H4 (cell line): ENCODE data around the gene ACTN1. TPM values are rescaled to one million over a fixed set of nuclear protein-coding genes. Genes with fewer than 3 reads are reported as not detected.

Source experiments
- DNase-seq: peaks from one replicate; pipeline ENCODE4 v3.0.0-alpha.2; 2015; ENCODE audit warnings: low spot score
- total RNA-seq: library from RNA; depleted of rRNA; stranded (reverse); fragments of >200 nt; shearing (Covaris generic); gene quantifications from 2 replicates; pipeline ENCODE4 v1.2.3, GENCODE V29; 2014

ACTN1 gene
- total RNA-seq, 1 experiment from 2014 or later = 127 TPM

DNA sequence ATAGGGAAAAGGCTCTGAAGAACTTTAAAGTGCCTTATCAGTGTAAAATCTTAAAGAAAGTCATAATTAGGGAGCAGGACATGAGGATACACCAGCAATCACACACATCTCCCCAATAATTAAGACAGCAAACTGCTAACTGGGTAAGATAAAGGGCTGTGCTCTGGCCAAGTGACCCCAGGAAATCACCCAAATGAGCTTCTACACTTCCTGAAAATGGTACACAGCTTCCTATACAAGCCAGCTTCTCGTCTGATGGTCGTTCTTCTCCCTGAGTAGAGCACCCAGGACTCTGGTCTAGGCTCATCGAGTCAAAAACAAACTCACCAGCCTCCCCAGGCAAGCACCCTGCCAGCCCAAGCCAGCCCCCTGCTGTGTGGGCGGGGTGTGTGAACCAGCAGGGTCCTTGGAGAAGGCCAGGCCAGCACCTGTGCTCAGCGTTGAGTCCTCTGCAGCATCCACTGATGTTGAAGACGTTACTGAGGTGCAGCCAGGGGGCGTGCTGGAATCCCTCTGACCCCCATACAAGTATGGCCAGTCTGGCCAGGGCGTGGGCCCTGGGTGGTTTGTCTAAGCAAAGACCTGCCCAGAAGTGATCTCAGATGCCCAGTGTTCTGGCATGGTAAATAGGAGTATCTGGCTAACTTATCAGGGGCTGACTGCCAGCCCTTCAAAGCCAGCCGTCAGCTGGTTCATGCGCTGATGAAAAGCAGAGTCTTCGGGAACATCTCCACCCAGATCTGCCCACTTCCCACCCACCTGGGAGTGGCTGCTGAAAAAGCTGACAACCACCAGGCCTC is 41.4 kb downstream of the ACTN1 start:
- no peak for DNase-seq

- no peak for DNase-seq
Observed at GRCh38 chr14:68936980-68937379, 42.1 kb downstream of the ACTN1 start.

- no peak for DNase-seq
Observed at GRCh38 chr14:68936476-68936875, 42.6 kb downstream of the ACTN1 start.

DNA sequence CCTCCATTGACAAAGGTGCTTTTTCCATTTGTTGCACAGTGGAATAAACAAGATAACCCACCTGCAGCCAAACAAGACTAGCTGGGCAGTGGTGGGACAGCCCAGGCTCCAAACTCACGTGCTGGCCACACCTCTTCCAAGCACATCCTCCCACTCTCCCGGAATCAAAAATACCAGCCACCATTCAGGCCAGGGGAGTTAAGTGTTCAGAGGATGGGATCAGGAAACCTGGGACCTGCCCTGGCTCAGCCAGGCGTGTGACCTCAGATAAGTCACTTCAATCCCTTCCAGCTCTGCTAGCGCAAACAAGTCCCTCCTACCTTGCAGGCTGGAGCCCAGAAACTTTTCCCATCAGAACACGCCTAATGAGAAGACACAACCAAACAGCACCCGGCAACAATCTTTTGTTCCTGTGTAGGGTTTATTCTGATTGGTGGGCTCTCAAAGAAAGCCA is 43.3 kb downstream of the ACTN1 start:
- no peak for DNase-seq

GRCh38 chr14:68934066-68934465 is 45.0 kb downstream of the ACTN1 start:
- no peak for DNase-seq

DNA sequence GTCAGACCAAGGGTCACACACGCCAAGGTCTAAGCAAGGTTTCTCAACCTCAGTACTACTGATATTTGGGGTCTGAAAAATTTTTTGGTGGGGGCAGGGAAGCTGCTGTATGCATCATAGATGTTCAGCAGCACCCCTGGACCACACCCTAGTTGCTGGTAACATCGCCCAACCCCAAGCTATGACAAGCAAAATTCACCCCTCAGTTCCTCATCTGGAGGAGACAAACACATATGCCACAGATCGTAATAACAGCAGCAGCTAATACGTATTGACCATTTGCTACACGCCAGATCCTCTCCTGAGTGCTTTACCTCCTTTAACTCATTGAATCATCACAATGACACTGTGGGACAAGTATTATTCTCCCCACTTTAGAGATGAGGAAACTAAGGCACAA is 46.4 kb downstream of the ACTN1 start:
- DNase-seq = no peak

DNA sequence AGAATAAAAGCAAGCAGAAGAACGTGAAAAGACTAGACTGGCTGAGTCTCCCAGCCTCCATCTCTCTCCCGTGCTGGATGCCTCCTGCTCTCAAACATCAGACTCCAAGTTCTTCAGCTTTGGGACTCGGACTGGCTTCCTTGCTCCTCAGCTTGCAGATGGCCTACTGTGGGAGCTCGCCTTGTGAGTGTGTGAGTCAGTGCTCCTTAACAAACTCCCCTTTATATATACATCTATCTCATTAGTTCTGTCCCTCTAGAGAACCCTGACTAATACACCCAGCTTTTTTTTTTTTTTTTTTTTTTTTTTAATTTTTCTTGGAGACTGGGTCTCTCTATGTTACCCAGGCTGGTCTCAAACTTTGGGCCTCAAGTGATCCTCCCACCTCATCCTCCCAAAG is 46.9 kb downstream of the ACTN1 start:
- DNase-seq = no peak

DNA sequence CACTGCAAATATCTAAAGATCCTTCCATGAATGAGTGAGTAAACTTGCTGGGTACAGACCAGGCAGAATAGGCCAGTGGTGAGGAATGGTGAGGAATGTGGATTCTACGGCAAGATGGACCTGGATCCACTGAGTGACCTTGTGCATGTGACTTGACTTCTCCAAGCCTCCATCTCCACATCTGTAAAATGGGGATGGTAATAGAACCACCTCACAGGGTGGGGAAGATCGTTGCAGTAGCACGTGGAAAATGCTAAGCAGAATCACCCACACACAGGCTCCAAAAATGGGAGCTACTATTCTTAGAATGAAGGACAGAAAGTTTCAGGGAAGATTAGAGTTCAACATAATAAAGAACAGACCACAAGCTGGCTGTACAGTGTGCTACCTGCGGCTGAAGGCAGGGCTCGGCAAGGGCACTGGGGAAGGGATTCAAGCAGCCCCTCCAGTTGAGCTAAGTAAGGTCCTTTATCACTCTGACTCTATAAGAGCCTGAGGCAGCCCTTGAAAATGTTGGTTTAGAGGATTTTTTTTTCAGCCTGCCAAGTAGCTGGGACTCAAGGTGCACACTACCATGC is 47.5 kb downstream of the ACTN1 start:
- no peak for DNase-seq

DNA sequence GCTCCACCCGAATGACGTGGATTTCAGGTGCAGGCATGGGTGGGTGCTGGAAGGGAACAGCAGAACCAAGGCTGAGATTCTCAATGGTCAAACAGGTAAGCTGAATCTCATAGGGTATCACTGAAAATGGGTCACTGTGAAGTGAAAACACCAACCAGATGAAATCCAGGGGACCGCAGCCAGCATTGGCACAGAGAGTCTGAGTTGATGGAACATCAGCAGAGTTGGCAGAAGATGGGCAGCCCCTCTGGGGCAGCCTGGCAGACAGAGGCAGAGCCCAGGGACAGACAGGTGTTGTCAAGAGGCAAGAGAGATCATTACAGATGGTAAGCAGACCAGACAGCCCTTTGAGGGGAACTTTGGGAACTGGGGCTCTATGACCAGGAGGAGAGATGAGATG is 48.0 kb downstream of the ACTN1 start:
- no peak for DNase-seq

- no peak for DNase-seq
Observed at GRCh38 chr14:68929623-68930307, 49.3 kb downstream of the ACTN1 start.

DNA sequence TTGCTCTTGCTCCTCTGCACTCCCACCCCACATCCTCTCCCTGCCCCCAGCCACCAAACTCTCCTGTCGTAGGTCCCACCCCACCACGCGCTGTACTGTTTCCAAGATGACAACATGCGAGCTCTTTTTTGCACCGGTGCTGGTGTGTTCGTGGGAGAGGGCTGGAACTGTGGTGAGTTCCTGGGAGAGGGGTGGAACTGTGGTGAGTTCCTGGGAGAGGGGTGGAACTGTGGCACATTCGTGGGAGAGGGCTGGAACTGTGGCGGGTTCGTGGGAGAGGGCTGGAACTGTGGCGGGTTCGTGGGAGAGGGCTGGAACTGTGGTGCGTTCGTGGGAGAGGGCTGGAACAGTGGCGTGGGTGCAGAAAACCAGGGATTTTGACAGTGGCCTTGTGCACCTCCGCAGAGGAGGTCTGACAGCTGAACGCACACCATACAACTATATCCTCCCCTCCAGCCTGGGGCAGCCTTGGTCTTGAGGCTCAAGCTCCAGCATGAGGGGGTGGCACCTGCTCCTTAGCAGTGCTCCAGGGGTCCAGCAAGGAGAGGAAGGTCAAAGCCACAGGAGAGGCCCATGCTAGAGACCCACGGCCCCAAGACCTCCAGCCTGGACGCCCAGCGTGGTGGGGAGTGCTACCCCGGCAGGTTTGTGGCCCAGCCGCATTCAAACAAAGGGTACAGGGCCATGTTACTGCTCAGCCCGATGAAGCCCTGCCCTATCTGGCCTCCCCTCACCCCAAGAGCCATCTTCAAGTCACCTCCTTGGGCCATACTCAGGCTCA is 50.1 kb downstream of the ACTN1 start:
- no peak for DNase-seq

- DNase-seq = no peak
Observed at GRCh38 chr14:68927956-68928675, 51.0 kb downstream of the ACTN1 start.

- no peak for DNase-seq
Observed at GRCh38 chr14:68927089-68927488, 52.0 kb downstream of the ACTN1 start.

DNA sequence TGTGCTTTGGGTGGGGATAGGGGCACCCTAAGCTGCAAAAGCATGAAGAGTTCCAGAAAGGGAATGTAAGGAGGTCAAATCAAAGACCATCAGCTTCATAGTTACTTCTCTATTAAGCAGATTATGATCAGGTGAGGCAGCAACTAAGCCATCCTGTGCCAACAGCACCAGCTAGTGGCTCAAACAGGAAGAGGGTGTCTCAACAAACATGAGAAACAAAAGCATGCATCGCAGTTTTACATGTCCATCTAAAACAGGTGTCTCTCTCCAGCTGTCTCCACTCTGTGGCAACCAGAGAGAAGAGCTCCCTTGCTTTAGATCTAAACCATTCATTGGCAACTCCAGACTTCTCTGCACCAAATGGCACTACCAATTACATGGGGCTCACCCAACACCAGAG is 52.9 kb downstream of the ACTN1 start:
- no peak for DNase-seq

DNA sequence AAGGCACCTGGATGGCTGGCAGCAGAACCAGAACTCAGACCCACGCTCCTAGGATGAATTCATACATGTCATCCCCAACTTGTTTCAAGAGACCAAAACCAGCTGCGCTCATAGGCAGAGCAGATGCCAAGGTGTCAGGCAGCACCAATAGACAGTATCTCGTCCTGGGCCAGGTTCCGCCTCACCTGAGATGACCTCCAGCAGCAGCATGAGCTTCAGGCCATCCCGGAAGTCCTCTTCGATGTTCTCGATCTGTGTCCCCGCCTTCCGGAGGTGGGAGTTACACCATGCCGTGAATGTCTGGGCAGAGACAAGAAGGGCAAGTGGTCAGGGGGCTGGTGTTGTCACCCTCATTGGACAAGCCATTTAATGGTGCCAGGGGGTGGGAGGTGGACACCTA is 53.7 kb downstream of the ACTN1 start:
- no peak for DNase-seq

GRCh38 chr14:68924186-68925158 is 54.6 kb downstream of the ACTN1 start:
- no peak for DNase-seq

GRCh38 chr14:68922886-68923285 is 56.2 kb downstream of the ACTN1 start:
- no peak for DNase-seq

DNA sequence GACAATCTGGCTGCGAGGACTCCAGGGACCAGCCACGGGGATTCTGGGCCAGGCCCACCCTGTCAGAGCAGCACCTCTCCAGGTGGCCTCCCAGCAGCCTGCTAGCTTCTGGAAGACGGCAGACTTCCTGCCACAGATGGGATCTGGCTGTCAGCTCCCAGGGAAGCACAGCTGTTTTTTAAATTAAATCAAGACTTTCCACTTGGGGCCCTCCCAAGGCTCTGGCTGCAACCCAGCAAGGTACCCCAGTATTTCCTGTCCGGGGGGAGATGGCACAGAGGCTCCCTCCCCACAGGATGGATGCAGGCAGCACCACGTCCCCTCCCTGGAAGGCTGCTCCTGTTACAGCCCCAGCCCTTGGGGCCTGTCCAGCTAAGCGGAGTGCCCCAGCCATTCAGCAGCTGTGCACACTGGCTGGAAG is 56.9 kb downstream of the ACTN1 start:
- DNase-seq = no peak

DNA sequence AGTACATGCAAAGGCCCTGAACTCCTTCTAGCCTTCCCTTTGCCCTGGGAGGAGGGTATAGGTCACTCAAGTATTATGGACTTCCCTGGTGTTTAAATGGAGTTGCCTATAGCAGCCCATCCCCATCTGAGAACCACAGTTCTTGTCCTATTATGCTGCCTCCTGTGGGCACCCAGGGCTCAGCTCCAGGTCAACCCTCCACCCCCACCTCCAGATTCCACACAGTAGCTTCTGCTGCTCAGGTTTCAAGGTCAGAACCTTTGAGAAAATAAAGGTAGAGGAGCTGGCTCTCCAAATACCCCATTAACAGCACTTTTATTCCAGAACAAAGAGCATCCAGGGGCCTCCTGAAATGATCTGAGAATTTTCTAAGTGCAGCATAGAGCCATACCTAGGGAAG is 57.4 kb downstream of the ACTN1 start:
- no peak for DNase-seq

DNA sequence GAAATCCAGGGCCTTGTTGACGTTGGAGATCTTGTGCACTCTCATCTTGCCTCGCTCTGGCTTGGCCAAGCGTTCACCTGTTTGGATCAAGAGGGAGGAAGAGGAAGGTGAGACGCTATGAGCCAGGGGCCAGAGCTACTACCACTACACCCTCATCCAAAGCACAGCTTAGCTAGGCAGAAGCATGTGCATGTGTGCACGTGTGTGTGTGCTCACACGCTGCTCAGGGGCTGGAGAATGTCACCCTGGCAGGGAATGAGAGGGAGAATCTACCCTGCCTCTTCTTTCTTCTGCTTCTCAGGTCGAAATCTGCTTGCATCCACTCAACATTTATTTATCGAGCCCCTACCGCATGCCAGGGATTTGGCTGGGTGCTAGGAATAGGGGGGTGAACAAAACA is 58.1 kb downstream of the ACTN1 start:
- no peak for DNase-seq
